H1 (cell line): ENCODE results near the gene KDR. TPM values are rescaled to one million over a fixed set of nuclear protein-coding genes. Genes with fewer than 3 reads are reported as not detected.

Experiments
- CHD2 ChIP-seq: IDR thresholded peaks from 2 replicates; pipeline ENCODE4 v1.6.1; 2012; ENCODE audit warnings: low read length, improper control_type of control experiment
- CHD7 ChIP-seq: fragments of 300-600 bp; sonication (generic); IDR thresholded peaks from 2 replicates; pipeline ENCODE4 v1.7.1; 2012; ENCODE audit warnings: low read length, moderate library complexity, mild to moderate bottlenecking, inconsistent platforms; ENCODE audit not compliant: insufficient replicate concordance
- EGR1 ChIP-seq: IDR thresholded peaks from 2 replicates; pipeline ENCODE4 v1.6.1; 2011; ENCODE audit warnings: low read depth, low read length, borderline replicate concordance
- FOSL1 ChIP-seq: IDR thresholded peaks from 2 replicates; pipeline ENCODE4 v1.6.1; 2011; ENCODE audit warnings: mild to moderate bottlenecking, low read depth, low read length, moderate library complexity; ENCODE audit not compliant: insufficient read depth
- KDM1A ChIP-seq: fragments of 200-600, 300-600 bp; sonication (generic); IDR thresholded peaks from 2 replicates; pipeline ENCODE4 v1.7.1; 2016; ENCODE audit warnings: mild to moderate bottlenecking, low read length, borderline replicate concordance
- MAX ChIP-seq: IDR thresholded peaks from 2 replicates; pipeline ENCODE4 v1.6.1; 2012; ENCODE audit warnings: inconsistent platforms
- POLR2A ChIP-seq, 2 experiments: IDR thresholded peaks; 1 replicate in 1 of 2; 2 replicates in 1 of 2; pipeline ENCODE4 v1.6.1; 2011; ENCODE audit warnings: low read depth in 2 of 2, low read length in 2 of 2, mild to moderate bottlenecking in 2 of 2; ENCODE audit errors: control extremely low read depth in 1 of 2
- POLR2AphosphoS5 ChIP-seq: IDR thresholded peaks from 2 replicates; pipeline ENCODE4 v1.6.1; 2011; ENCODE audit warnings: low read depth, low read length
- RBBP5 ChIP-seq: IDR thresholded peaks from 2 replicates; pipeline ENCODE4 v1.7.1; 2012; ENCODE audit warnings: low read depth, mild to moderate bottlenecking, inconsistent platforms, low read length, moderate library complexity, borderline replicate concordance
- TEAD4 ChIP-seq: IDR thresholded peaks from 2 replicates; pipeline ENCODE4 v1.6.1; 2012; ENCODE audit warnings: low read depth, low read length, inconsistent platforms, mixed read lengths
- polyA plus RNA-seq, 7 experiments: library from polyadenylated mRNA; depleted of rRNA in 3 of 7; stranded (reverse) in 5 of 7; unstranded in 2 of 7; fragments of >200 nt in 5 of 7; fragments of 200-250 nt in 2 of 7; gene quantifications; 1 replicate in 5 of 7; 2 replicates in 1 of 7; 4 replicates in 1 of 7; pipeline versions ENCODE4 v1.2.1 to v1.2.3, GENCODE V29; 2011 to 2013; ENCODE audit warnings: missing spikeins in 2 of 7, mixed read lengths in 2 of 7
- total RNA-seq: library from RNA; stranded (reverse); fragmentation: NEBNext Ultra II Directional; extraction: Animal tissue kit (Norgen Biotek cat#: 25700); gene quantifications from 2 replicates; pipeline ENCODE4 v1.2.1, GENCODE V29; 2021

KDR gene
- total and polyA plus RNA-seq, 2 of the 8 experiments (the other 6 are each of a cell fraction or from before 2014, with no cell fraction given): 69.3 to 106 TPM

GRCh38 chr4:55125763-55126541 lies 557 bp upstream of the KDR start (continued):
- TF ChIP-seq CHD7 (no peak), KDM1A (no peak; the same call in 1 of the 2 replicates), EGR1 (no peak), FOSL1 (no peak), MAX (peak; percentile 26; the same call in 1 of the 2 replicates), CHD2 (no peak), POLR2AphosphoS5 (no peak), RBBP5 (0 out of 2 replicates have a peak, but pooled peaks have one; percentile 39), TEAD4 (peak; percentile 38; the same call in 1 of the 2 replicates), POLR2A (IDR thresholded peaks at IDR 0.05; ENCODE audit: control extremely low read depth in 1 of 2, low read depth in 2 of 2, low read length in 2 of 2) (no peak; a peak in 1 of 3 replicates)
